ENCODE results near the gene PDGFRA.
"Not testable (repeated sequence)": the region's sequence is repeated elsewhere in the genome, so short reads cannot be mapped to it uniquely, and the experiment has no call there.

DNA sequence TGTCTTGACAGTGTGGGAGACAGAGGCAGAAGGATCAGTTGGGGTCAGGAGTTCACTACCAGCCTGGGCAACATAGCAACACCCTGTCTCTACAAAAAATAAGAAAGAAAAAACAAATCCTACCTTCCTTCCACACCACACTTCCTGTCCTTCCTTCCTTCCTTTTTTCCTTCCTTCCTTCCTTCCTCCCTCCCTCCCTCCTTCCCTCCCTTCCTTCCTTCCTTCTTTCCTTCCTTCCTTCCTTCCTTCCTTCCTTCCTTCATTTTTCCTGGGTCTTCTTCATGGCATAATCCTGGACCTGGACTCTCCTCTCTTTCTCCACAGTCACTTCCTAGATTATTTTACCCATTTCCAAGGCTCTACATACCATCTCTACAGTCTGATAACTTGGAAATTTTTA lies 105.7 kb downstream of the PDGFRA start:
- TF ChIP-seq, protein P1, sequence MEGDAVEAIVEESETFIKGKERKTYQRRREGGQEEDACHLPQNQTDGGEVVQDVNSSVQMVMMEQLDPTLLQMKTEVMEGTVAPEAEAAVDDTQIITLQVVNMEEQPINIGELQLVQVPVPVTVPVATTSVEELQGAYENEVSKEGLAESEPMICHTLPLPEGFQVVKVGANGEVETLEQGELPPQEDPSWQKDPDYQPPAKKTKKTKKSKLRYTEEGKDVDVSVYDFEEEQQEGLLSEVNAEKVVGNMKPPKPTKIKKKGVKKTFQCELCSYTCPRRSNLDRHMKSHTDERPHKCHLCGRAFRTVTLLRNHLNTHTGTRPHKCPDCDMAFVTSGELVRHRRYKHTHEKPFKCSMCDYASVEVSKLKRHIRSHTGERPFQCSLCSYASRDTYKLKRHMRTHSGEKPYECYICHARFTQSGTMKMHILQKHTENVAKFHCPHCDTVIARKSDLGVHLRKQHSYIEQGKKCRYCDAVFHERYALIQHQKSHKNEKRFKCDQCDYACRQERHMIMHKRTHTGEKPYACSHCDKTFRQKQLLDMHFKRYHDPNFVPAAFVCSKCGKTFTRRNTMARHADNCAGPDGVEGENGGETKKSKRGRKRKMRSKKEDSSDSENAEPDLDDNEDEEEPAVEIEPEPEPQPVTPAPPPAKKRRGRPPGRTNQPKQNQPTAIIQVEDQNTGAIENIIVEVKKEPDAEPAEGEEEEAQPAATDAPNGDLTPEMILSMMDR (IDR thresholded peaks at IDR 0.05 in 2 of 3, conservative IDR thresholded peaks at IDR 0.05 in 1 of 3; ENCODE audit: control insufficient read depth in 2 of 3, extremely low read depth in 1 of 3, insufficient read depth in 1 of 3, low read depth in 3 of 3, low read length in 3 of 3): not testable (repeated sequence)
- not testable (repeated sequence) for TF ChIP-seq EGR1 (IDR thresholded peaks at IDR 0.05; ENCODE audit: borderline replicate concordance in 1 of 2, low read depth in 2 of 2, low read length in 2 of 2); SMC3 (IDR thresholded peaks at IDR 0.05; ENCODE audit: borderline replicate concordance, low read length); SIN3A (IDR thresholded peaks at IDR 0.05; ENCODE audit: low read depth, low read length); TCF7 (IDR thresholded peaks at IDR 0.05; ENCODE audit: borderline replicate concordance); POLR2A (IDR thresholded peaks at IDR 0.05; ENCODE audit: low read depth, low read length); YBX1 (IDR thresholded peaks at IDR 0.05); NFYB (IDR thresholded peaks at IDR 0.05; ENCODE audit: insufficient read depth, low read depth, low read length); TCF12 (IDR thresholded peaks at IDR 0.05; ENCODE audit: low read depth, low read length); EZH2 (IDR thresholded peaks at IDR 0.05; ENCODE audit: borderline replicate concordance, control insufficient read depth, low read depth, low read length)
- TF ChIP-seq, protein P2, sequence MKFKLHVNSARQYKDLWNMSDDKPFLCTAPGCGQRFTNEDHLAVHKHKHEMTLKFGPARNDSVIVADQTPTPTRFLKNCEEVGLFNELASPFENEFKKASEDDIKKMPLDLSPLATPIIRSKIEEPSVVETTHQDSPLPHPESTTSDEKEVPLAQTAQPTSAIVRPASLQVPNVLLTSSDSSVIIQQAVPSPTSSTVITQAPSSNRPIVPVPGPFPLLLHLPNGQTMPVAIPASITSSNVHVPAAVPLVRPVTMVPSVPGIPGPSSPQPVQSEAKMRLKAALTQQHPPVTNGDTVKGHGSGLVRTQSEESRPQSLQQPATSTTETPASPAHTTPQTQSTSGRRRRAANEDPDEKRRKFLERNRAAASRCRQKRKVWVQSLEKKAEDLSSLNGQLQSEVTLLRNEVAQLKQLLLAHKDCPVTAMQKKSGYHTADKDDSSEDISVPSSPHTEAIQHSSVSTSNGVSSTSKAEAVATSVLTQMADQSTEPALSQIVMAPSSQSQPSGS (IDR thresholded peaks at IDR 0.05; ENCODE audit: low read length): not testable (repeated sequence)
- TF ChIP-seq, protein P3, sequence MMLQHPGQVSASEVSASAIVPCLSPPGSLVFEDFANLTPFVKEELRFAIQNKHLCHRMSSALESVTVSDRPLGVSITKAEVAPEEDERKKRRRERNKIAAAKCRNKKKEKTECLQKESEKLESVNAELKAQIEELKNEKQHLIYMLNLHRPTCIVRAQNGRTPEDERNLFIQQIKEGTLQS (IDR thresholded peaks at IDR 0.05; ENCODE audit: borderline replicate concordance, extremely low read depth, low read depth, low read length): not testable (repeated sequence)
